Measurements from ENCODE around the gene TFPI. TPM values are rescaled to one million over a fixed set of nuclear protein-coding genes. Genes with fewer than 3 reads are reported as not detected.

The TFPI gene
- total and polyA plus RNA-seq, 2 donors (not counting 1 experiment from before 2014, with no cell fraction given) = not detected

DNA sequence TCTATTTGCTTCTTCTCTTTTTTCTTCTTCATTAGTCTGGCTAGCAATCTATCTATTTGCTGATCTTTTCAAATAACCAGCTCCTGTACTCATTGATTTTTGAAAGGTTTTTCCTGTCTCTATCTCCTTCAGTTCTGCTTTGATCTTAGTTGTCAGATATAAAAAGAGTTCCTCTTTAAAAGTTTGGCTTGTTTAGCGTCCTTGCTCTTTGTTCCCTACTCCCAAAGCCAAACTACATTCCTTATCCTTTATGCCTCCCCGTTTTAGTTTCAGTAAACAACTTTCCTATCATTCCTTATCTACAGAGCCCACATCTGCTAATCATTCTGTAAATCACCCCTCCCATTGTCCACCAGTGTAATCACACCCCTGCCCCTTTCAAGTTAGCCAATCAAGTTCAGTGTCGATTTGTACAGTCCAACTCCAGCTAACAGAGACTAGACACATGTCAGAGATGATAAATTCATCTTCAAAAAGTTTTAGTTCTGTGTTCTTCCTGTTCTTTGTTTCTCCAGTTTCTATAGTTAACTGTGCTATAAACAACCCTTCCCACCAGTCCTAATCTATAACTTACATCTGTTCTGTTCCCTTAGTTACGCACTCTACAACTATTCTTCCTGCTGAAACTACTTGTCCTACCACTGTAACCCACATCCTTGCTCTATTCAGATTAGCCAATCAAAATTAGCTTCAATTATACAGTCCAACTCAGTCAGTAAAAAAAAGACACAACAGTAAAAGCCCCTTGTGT is 44.4 kb downstream of the TFPI start:
- POLR2A ChIA-PET = no interaction called here
- Mint-ChIP-seq H3K4me3 (no peak overlapping the region), H3K27ac (no peak overlapping the region), H3K4me1 (no peaks in the 10 kb centered on the region), H3K27me3 (no peaks in the 10 kb centered on the region), H3K9me3 (ENCODE audit: insufficient read depth) (no peaks in the 10 kb centered on the region)
- Histone ChIP-seq H2AFZ (ENCODE audit: insufficient read depth, low read depth, low read length, poor library complexity, severe bottlenecking) (no peak overlapping the region), H3K4me3 (ENCODE audit: control extremely low read depth in 1 of 5, extremely low read depth in 1 of 5, insufficient read depth in 1 of 5, low read depth in 2 of 5, low read length in 4 of 5) (no peak overlapping the region), H3K27ac (ENCODE audit: low read length in 2 of 2) (no peak overlapping the region), H3K4me1 (ENCODE audit: control insufficient read depth in 2 of 2, insufficient read depth in 2 of 2, low read length in 2 of 2) (no peaks in the 10 kb centered on the region), H3K9me3 (ENCODE audit: control extremely low read depth in 1 of 3, control insufficient read depth in 2 of 3, insufficient read depth in 1 of 3, low read length in 2 of 3) (peaks cover 0 to 4% (median 0%) of the 10 kb centered on the region in 3 donors), H3K27me3 (replicated peaks in 1 of 4; ENCODE audit: control extremely low read depth in 1 of 4, control insufficient read depth in 3 of 4, insufficient read depth in 4 of 4, low read length in 3 of 4) (no peaks in the 10 kb centered on the region), H3K9ac (ENCODE audit: low read length) (no peak overlapping the region), H4K20me1 (ENCODE audit: control insufficient read depth, insufficient read depth, low read length, poor library complexity, severe bottlenecking) (no peaks in the 10 kb centered on the region), H3K36me3 (replicated peaks in 1 of 2; ENCODE audit: control extremely low read depth in 1 of 2, control insufficient read depth in 1 of 2, extremely low read depth in 1 of 2, insufficient read depth in 2 of 2, low read length in 1 of 2) (no peaks in the 10 kb centered on the region), H3K4me2 (replicated peaks; ENCODE audit: low read depth, low read length, poor library complexity, severe bottlenecking) (no peak overlapping the region), H3K79me2 (ENCODE audit: control insufficient read depth, insufficient read depth, low read length) (no peaks in the 10 kb centered on the region)
- CTCF ChIA-PET = no interaction called here
- DNase-seq (no peak), ATAC-seq (ENCODE audit: low read depth) (no peak)
- TF ChIP-seq EZH2 (IDR thresholded peaks at IDR 0.05; ENCODE audit: borderline replicate concordance, insufficient read depth, low read depth, low read length, poor library complexity, severe bottlenecking) = no peak
- TF ChIP-seq, protein P1, sequence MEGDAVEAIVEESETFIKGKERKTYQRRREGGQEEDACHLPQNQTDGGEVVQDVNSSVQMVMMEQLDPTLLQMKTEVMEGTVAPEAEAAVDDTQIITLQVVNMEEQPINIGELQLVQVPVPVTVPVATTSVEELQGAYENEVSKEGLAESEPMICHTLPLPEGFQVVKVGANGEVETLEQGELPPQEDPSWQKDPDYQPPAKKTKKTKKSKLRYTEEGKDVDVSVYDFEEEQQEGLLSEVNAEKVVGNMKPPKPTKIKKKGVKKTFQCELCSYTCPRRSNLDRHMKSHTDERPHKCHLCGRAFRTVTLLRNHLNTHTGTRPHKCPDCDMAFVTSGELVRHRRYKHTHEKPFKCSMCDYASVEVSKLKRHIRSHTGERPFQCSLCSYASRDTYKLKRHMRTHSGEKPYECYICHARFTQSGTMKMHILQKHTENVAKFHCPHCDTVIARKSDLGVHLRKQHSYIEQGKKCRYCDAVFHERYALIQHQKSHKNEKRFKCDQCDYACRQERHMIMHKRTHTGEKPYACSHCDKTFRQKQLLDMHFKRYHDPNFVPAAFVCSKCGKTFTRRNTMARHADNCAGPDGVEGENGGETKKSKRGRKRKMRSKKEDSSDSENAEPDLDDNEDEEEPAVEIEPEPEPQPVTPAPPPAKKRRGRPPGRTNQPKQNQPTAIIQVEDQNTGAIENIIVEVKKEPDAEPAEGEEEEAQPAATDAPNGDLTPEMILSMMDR (IDR thresholded peaks at IDR 0.05) = no peak
- WGBS (ENCODE audit: insufficient coverage) = 13% methylated on average over 4 of the region's 4 CpGs
- intact Hi-C loops (cut with micrococcal nuclease) = no loop called here

DNA sequence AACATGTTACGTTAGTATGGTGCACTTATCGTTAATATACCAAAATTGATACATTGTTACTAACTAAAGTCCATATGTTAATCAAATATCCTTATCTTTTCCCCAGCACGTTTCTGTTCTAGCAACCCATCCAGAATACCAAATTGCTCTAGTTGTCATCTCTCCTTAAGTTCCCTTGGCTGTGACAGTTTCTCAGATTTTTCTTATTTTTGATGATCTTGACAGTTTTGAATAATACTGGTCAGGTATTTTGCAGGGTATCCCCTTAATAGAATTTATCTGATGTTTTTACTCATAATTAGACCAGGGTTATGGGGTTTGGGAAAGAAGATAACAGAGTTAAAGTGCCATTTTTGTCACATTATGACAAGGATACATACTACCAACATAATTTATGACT is 47.8 kb downstream of the TFPI start:
- no peak overlapping the region for H3K4me3 Mint-ChIP-seq
- no peak overlapping the region for H3K4me2 ChIP-seq (replicated peaks; ENCODE audit: low read depth, low read length, poor library complexity, severe bottlenecking)
- H3K36me3 ChIP-seq (replicated peaks in 1 of 2; ENCODE audit: control extremely low read depth in 1 of 2, control insufficient read depth in 1 of 2, extremely low read depth in 1 of 2, insufficient read depth in 2 of 2, low read length in 1 of 2) = no peaks in the 10 kb centered on the region
- H2AFZ ChIP-seq (ENCODE audit: insufficient read depth, low read depth, low read length, poor library complexity, severe bottlenecking) = no peak overlapping the region
- TF ChIP-seq, protein P1 (IDR thresholded peaks at IDR 0.05) = no peak
- no peak for TF ChIP-seq EZH2 (IDR thresholded peaks at IDR 0.05; ENCODE audit: borderline replicate concordance, insufficient read depth, low read depth, low read length, poor library complexity, severe bottlenecking)
- 100% methylated on average over 2 of the region's 3 CpGs for WGBS (ENCODE audit: insufficient coverage)
- no peak overlapping the region for H3K27ac Mint-ChIP-seq
- ATAC-seq (ENCODE audit: low read depth) (no peak), DNase-seq (no peak)
- no peaks in the 10 kb centered on the region for H3K4me1 ChIP-seq (ENCODE audit: control insufficient read depth in 2 of 2, insufficient read depth in 2 of 2, low read length in 2 of 2)
- H3K27me3 Mint-ChIP-seq = no peaks in the 10 kb centered on the region
- peaks cover 0 to 4% (median 0%) of the 10 kb centered on the region in 3 donors for H3K9me3 ChIP-seq (ENCODE audit: control extremely low read depth in 1 of 3, control insufficient read depth in 2 of 3, insufficient read depth in 1 of 3, low read length in 2 of 3)
- intact Hi-C loops (cut with micrococcal nuclease) = no loop called here
- POLR2A ChIA-PET = no interaction called here
- H3K9me3 Mint-ChIP-seq (ENCODE audit: insufficient read depth) = no peaks in the 10 kb centered on the region
- H3K4me3 ChIP-seq (ENCODE audit: control extremely low read depth in 1 of 5, extremely low read depth in 1 of 5, insufficient read depth in 1 of 5, low read depth in 2 of 5, low read length in 4 of 5) = no peak overlapping the region
- H3K9ac ChIP-seq (ENCODE audit: low read length) = no peak overlapping the region
- CTCF ChIA-PET = no interaction called here
- H3K4me1 Mint-ChIP-seq = no peaks in the 10 kb centered on the region
- H3K79me2 ChIP-seq (ENCODE audit: control insufficient read depth, insufficient read depth, low read length) = no peaks in the 10 kb centered on the region
- no peak overlapping the region for H3K27ac ChIP-seq (ENCODE audit: low read length in 2 of 2)
- no peaks in the 10 kb centered on the region for H3K27me3 ChIP-seq (replicated peaks in 1 of 4; ENCODE audit: control extremely low read depth in 1 of 4, control insufficient read depth in 3 of 4, insufficient read depth in 4 of 4, low read length in 3 of 4)
- H4K20me1 ChIP-seq (ENCODE audit: control insufficient read depth, insufficient read depth, low read length, poor library complexity, severe bottlenecking) = no peaks in the 10 kb centered on the region
